Raji (cell line): ENCODE results near the gene ASPA.

ENCODE experiments used
- POLR2A ChIP-seq: IDR thresholded peaks from 2 replicates; pipeline ENCODE4 v1.6.1; 2011; ENCODE audit warnings: low read depth, low read length, control low read depth; ENCODE audit not compliant: insufficient read depth

The ASPA gene

DNA sequence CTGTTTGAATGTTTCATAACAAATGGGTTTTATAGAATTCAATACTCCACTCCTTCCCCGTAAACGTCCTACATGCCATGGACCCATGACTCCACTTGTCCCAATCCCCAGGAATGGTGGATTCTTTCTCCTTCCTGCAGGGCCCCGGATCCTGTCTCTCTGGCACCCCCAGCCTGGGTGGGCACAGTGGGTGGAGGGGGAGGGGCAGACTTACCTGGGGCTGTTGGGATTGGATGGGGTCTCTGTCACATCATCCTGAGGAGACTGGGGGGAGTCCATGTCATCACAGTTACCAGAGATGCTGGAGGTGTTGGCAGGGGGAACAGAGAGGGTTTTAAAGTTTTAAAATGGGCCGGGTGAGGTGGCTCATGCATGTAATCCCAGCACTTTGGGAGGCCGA, 68.6 kb downstream of the ASPA start:
- TF ChIP-seq POLR2A: no peak

DNA sequence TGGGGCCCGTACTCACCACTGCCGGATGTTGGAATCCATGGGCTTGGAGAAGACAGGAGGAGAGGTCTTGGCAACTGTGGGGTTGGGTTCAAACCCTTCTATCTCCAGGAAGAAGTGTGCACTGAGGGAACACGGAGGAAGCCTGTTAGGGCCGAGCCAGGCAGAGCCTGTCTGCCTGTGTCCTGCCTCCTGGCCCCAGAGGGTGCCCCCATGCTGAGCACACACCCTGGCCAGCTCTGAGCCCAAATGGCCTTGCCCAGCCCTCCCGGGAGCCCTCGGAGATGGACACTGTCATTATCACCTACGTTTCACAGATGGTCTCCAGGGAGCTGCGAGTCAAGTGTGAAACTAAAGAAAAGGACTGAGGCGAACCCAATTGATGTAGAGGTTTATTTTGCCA, 69.4 kb downstream of the ASPA start:
- TF ChIP-seq POLR2A: no peak

DNA sequence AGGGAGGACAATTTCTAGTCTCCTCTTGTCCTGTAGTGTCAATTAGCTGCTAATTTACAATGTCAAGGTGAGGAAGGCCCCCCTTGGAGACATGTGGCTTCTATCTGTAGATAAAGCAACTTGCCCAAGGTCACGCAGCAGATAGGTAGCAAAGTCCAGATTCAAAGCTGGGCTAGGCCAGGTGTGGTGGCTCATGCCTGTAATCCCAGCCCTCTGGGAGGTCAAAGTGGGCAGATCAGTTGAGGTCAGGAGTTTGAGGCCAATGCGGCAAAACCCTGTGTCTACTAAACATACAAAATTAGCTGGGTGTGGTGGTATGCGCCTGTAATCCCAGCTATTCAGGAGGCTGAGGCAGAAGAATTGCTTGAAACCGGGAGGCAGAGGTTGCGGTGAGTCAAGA, 70.7 kb downstream of the ASPA start:
- no peak for TF ChIP-seq POLR2A

DNA sequence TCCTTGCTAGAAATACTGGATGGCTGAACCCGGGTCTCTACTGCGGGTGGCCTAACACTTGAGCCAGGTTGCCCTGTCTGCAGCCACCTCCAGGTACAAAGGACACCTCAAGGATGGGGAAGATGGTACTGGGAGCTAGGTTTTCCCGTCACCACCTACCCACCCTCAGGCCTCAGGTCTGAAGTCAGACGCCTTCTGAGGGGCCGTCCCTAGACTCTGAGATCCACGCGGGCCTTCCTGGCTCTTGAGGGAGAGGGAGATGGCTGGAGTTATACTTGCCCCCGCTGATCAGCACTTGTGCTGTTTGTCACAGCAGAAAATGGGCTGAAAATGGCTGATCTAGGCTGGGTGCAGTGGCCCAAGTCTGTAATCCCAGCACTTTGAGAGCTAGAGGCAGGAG, 71.2 kb downstream of the ASPA start:
- no peak for TF ChIP-seq POLR2A

DNA sequence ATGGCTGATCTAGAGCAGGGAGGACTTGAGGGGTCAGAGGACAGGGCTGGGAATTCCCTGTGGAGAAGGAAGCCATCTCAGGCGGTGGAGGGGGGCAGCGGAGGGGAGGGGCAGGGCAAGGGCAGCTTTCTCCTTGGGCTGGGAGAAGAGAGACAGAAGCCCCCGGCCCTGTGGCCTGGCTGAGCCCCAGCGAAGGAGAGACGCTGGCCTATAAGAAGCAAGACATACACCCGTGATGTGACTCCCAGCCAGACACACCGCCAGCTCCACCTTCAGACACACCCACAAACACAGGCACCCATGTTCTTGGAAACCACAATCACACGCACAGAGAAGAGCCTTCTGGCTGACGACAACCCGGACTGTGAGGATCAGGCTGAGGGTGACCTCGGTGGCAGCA, 71.8 kb downstream of the ASPA start:
- no peak for TF ChIP-seq POLR2A

DNA sequence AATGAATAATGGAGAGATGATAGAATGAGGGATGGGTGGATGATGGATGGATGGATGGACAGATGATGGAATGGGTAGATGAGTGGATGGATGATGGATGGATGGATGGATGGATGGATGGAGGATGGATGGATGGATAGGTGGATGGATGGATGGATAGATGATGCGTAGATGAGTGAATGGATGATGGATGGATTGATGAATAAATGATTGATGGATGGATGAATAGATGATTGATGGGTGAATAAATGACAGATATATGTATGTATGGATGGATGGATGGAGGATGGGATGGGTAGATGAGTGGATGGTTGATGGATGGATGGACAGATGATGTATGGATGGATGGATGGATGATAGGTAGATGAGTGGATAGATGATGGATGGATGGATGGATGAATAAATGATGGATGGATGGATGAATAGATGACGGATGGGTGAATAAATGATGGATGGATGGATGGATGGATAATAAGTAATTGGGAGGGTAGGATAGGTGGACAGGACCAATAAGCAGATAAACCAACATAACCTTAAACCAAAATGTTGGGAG, 73.9 kb downstream of the ASPA start:
- TF ChIP-seq POLR2A: no peak

DNA sequence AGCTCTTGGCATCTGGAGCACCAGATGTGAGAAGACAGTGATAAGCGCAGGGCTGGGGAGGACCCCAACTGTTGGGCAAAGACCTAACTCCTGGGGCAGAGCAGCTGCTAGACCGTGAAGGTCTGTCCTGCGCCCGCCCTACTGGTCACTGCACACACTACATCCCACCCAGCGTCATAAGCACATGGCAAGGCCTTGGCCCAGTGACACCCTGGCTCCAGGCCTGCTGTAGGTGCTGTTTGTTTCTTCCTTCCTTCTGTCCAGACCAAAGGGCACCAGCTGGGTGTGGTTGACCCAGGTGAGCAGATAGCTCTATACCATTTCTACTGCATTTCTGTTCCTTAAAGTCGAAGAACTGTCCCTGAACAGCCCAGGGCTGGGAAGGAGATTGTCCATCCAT, 75.4 kb downstream of the ASPA start:
- no peak for TF ChIP-seq POLR2A

DNA sequence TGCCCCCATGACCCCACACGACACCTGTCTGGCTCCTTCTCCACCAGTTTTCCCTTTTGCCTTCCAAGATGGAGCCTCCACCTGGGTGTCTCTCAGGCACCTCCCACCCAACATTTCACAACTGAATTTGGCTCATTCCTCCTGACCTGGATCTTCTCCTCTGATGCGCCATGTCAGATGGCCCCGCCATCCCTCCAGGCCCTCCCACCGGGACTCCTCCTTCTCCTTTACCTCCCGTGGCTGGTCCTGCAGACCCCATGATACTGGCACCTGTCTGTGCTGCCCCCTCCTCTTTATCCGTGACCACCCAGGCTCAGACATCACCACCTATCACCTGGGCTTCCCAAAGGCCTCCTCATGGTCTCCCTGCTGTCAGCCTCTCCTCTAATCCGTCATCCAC, 77.1 kb downstream of the ASPA start:
- TF ChIP-seq POLR2A: no peak
